ENCODE measurements around the gene NRDE2. TPM values are rescaled to one million over a fixed set of nuclear protein-coding genes. Genes with fewer than 3 reads are reported as not detected.

NRDE2 gene
- polyA plus RNA-seq, 1 donor from 2014 or later, result 9.5 TPM

DNA sequence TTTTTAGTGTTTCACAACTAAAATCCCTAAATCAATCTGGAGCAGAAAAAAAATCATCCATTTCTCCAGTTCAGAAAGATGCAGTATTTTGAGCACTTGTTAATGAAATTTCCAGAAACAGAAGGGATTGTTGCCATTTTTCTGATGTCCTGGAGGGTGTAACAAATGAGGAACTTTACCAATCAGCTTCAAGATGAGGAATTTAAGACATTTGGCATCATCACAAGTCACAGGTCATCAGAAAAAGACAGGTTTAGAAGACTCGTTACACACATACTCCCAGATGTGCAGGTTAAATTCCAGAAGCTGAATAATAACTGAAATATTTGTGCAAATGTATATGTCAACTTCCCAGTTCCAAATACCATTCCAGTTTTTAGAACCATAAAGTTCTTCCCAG, 75.9 kb downstream of the NRDE2 start:
- no peaks in the 10 kb centered on the region for H3K9me2 ChIP-seq (ENCODE audit: insufficient read depth, low read length)
- peak overlapping the region; percentile 79 for H3K4me3 ChIP-seq (ENCODE audit: low read length)
- no peaks in the 10 kb centered on the region for H3K27me3 ChIP-seq (ENCODE audit: insufficient read depth, low read depth, low read length)
- peak overlapping the region; percentile 61 for H2AFZ ChIP-seq (ENCODE audit: low read depth, low read length)
- peak overlapping the region; percentile 46 for H3K4me2 ChIP-seq (ENCODE audit: low read length)
- H3K9me3 ChIP-seq (ENCODE audit: low read length), result no peaks in the 10 kb centered on the region
- H3K79me2 ChIP-seq (replicated peaks; ENCODE audit: insufficient read depth, low read length), result peaks cover 35% of the 10 kb centered on the region
- no peaks in the 10 kb centered on the region for H4K20me1 ChIP-seq (ENCODE audit: insufficient read depth)
- TF ChIP-seq EZH2 (IDR thresholded peaks at IDR 0.05; ENCODE audit: borderline replicate concordance, insufficient read depth, low read length, poor library complexity, severe bottlenecking) (no peak), REST (IDR thresholded peaks at IDR 0.05; ENCODE audit: borderline replicate concordance) (no peak), EP300 (conservative IDR thresholded peaks at IDR 0.05; ENCODE audit: poor library complexity, severe bottlenecking) (no peak)
- peak overlapping the region; percentile 83 for H3K9ac ChIP-seq (ENCODE audit: low read length)
- no peak overlapping the region for H3K27ac ChIP-seq (ENCODE audit: low read length)
- H3K36me3 ChIP-seq (ENCODE audit: insufficient read depth, low read length), result no peaks in the 10 kb centered on the region
- no peaks in the 10 kb centered on the region for H3F3A ChIP-seq (ENCODE audit: insufficient read depth, low read length, poor library complexity, severe bottlenecking)

DNA sequence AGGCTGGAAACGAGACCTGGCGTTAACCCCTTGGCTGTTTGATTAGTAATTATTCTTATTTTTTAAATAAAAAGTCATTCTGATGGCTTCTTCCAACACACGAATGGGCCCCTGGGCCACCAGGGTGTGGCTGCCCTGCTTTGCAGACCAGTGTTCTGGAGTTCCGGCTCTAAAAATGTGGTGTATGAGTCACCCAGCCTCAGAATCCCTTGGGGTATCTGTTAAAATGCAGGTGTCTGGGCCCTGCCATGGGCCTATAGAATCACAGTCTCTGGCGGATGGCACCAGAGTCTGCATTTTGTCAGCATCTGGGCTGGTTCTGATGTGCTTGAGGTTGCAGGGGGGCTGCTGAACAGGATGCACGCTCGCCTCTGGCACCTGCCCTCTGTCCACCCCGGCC, 77.9 kb downstream of the NRDE2 start:
- Histone ChIP-seq H3K9ac (ENCODE audit: low read length) (no peak overlapping the region), H3F3A (ENCODE audit: insufficient read depth, low read length, poor library complexity, severe bottlenecking) (no peaks in the 10 kb centered on the region), H3K4me2 (ENCODE audit: low read length) (no peak overlapping the region), H3K27ac (ENCODE audit: low read length) (no peak overlapping the region), H3K9me3 (ENCODE audit: low read length) (no peaks in the 10 kb centered on the region), H3K9me2 (ENCODE audit: insufficient read depth, low read length) (no peaks in the 10 kb centered on the region), H3K36me3 (ENCODE audit: insufficient read depth, low read length) (no peaks in the 10 kb centered on the region), H3K79me2 (replicated peaks; ENCODE audit: insufficient read depth, low read length) (peaks cover 32% of the 10 kb centered on the region), H3K27me3 (ENCODE audit: insufficient read depth, low read depth, low read length) (no peaks in the 10 kb centered on the region), H3K4me3 (ENCODE audit: low read length) (no peak overlapping the region), H2AFZ (ENCODE audit: low read depth, low read length) (no peak overlapping the region), H4K20me1 (ENCODE audit: insufficient read depth) (no peaks in the 10 kb centered on the region)
- no peak for TF ChIP-seq REST (IDR thresholded peaks at IDR 0.05; ENCODE audit: borderline replicate concordance)
- TF ChIP-seq CTCF (IDR thresholded peaks at IDR 0.05; ENCODE audit: poor library complexity, severe bottlenecking), result no peak
- TF ChIP-seq RAD21 (conservative IDR thresholded peaks at IDR 0.05), result no peak
- TF ChIP-seq TAF1 (IDR thresholded peaks at IDR 0.05; ENCODE audit: low read depth), result no peak

Measured in neural cell (in vitro differentiated cells).